IMR-90 (cell line): ENCODE measurements around the gene MYBPHL. TPM values are rescaled to one million over a fixed set of nuclear protein-coding genes. Genes with fewer than 3 reads are reported as not detected.

Source experiments
- ATAC-seq: fragments of 200-7000 bp; cut with Tn5 transposase; 2 replicates; pipeline ENCODE4 v1.9.1; 2020; ENCODE audit warnings: low read depth, mild to moderate bottlenecking, moderate library complexity
- BruUV-seq: library from RNA; stranded (reverse); fragments of 400-500 nt; replicated peaks from 2 replicates; lab custom pipeline; 2021; lab: Mats Ljungman, UMichigan
- CTCF ChIA-PET: fragments of 300-600 bp; formaldehyde crosslinking; extraction: SDS; loops from one replicate; lab custom pipeline; 2021; ENCODE audit warnings: antibody characterized with exemption; lab: Yijun Ruan, JAX
- POLR2A ChIA-PET: fragments of 300-600 bp; sonication (Branson Sonifier 250); formaldehyde crosslinking; loops from one replicate; lab custom pipeline; 2022; ENCODE audit warnings: antibody characterized with exemption; ENCODE audit not compliant: unreplicated experiment; lab: Charles Lee
- DNase-seq: peaks from one replicate; pipeline ENCODE4 v3.0.0; 2013
- H2AFZ ChIP-seq: replicated peaks from 2 replicates; pipeline ENCODE3; 2013; ENCODE audit warnings: low read length, mild to moderate bottlenecking; ENCODE audit not compliant: poor library complexity
- H2AK5ac ChIP-seq: 2 replicates; pipeline ENCODE4 v1.6.1; 2013; ENCODE audit warnings: low read depth, low read length, inconsistent platforms
- H2AK9ac ChIP-seq: replicated peaks from 2 replicates; pipeline ENCODE3; 2013; ENCODE audit warnings: mild to moderate bottlenecking, low read depth, low read length, moderate library complexity; ENCODE audit not compliant: poor library complexity
- H2BK120ac ChIP-seq: 2 replicates; pipeline ENCODE4 v1.6.1; 2013; ENCODE audit warnings: low read depth, low read length, inconsistent platforms
- H2BK15ac ChIP-seq: 3 replicates; pipeline ENCODE4 v1.6.1; 2013; ENCODE audit warnings: low read depth, low read length, inconsistent platforms
- H2BK20ac ChIP-seq: 2 replicates; pipeline ENCODE4 v1.6.1; 2013; ENCODE audit warnings: low read depth, mild to moderate bottlenecking, inconsistent platforms, low read length, moderate library complexity
- H2BK5ac ChIP-seq: 2 replicates; pipeline ENCODE4 v1.6.1; 2013; ENCODE audit warnings: mild to moderate bottlenecking, low read depth, low read length, inconsistent platforms; ENCODE audit not compliant: poor library complexity, severe bottlenecking
- H3K14ac ChIP-seq: replicated peaks from 2 replicates; pipeline ENCODE4 v1.6.1; 2013; ENCODE audit warnings: low read depth, low read length, inconsistent platforms
- H3K18ac ChIP-seq: 2 replicates; pipeline ENCODE4 v1.6.1; 2013; ENCODE audit warnings: low read depth, low read length, control low read depth
- H3K23ac ChIP-seq: 2 replicates; pipeline ENCODE4 v1.6.1; 2013; ENCODE audit warnings: low read depth, low read length, inconsistent platforms
- H3K27ac ChIP-seq: 2 replicates; pipeline ENCODE4 v1.5.1; 2013; ENCODE audit warnings: mild to moderate bottlenecking, control low read depth, low read length; ENCODE audit not compliant: insufficient read depth
- H3K27me3 ChIP-seq: 2 replicates; pipeline ENCODE4 v1.6.1; 2013; ENCODE audit warnings: low read length; ENCODE audit not compliant: control insufficient read depth, insufficient read depth
- H3K36me3 ChIP-seq: 2 replicates; pipeline ENCODE4 v1.6.1; 2013; ENCODE audit warnings: low read length, mixed read lengths; ENCODE audit not compliant: control insufficient read depth, insufficient read depth
- H3K4ac ChIP-seq: 2 replicates; pipeline ENCODE4 v1.6.1; 2013; ENCODE audit warnings: low read depth, low read length, inconsistent platforms
- H3K4me1 ChIP-seq: 2 replicates; pipeline ENCODE4 v1.6.1; 2013; ENCODE audit warnings: low read length, mixed read lengths; ENCODE audit not compliant: control insufficient read depth, insufficient read depth
- H3K4me2 ChIP-seq: 2 replicates; pipeline ENCODE4 v1.6.1; 2013; ENCODE audit warnings: low read depth, mild to moderate bottlenecking, control low read depth, low read length, moderate library complexity
- H3K4me3 ChIP-seq: 2 replicates; pipeline ENCODE4 v1.5.1; 2013; ENCODE audit warnings: low read depth, mild to moderate bottlenecking, control low read depth, low read length, moderate library complexity; ENCODE audit not compliant: insufficient read depth
- H3K56ac ChIP-seq: 2 replicates; pipeline ENCODE4 v1.6.1; 2013; ENCODE audit warnings: low read length, inconsistent platforms; ENCODE audit not compliant: insufficient read depth; ENCODE audit errors: extremely low read depth
- H3K79me1 ChIP-seq, 2 experiments: 2 replicates each; pipeline ENCODE4 v1.6.1; 2013; ENCODE audit warnings: low read length in 2 of 2, inconsistent platforms in 1 of 2, low read depth in 1 of 2
- H3K9ac ChIP-seq: 2 replicates; pipeline ENCODE4 v1.6.1; 2013; ENCODE audit warnings: low read depth, low read length, control low read depth
- H3K9me1 ChIP-seq: 2 replicates; pipeline ENCODE4 v1.6.1; 2013; ENCODE audit warnings: low read length, inconsistent platforms; ENCODE audit not compliant: insufficient read depth
- H3K9me3 ChIP-seq: 2 replicates; pipeline ENCODE4 v1.6.1; 2013; ENCODE audit warnings: low read length; ENCODE audit not compliant: control insufficient read depth, insufficient read depth
- H4K20me1 ChIP-seq: 2 replicates; pipeline ENCODE4 v1.6.1; 2013; ENCODE audit warnings: low read length, inconsistent platforms; ENCODE audit not compliant: insufficient read depth
- H4K5ac ChIP-seq: 2 replicates; pipeline ENCODE4 v1.6.1; 2013; ENCODE audit warnings: mild to moderate bottlenecking, low read depth, low read length, control low read depth
- H4K8ac ChIP-seq, 2 experiments: 2 replicates each; pipeline ENCODE4 v1.6.1; 2013; ENCODE audit warnings: low read depth in 2 of 2, low read length in 2 of 2, control low read depth in 1 of 2, inconsistent platforms in 1 of 2
- H4K91ac ChIP-seq: 2 replicates; pipeline ENCODE4 v1.6.1; 2013; ENCODE audit warnings: low read depth, low read length, inconsistent platforms; ENCODE audit not compliant: insufficient read depth
- BHLHE40 ChIP-seq: fragments of 150-350 bp; IDR thresholded peaks from 2 replicates; pipeline ENCODE4 v1.6.1; 2016; ENCODE audit warnings: mild to moderate bottlenecking, low read depth, low read length
- CEBPB ChIP-seq: IDR thresholded peaks from 2 replicates; pipeline ENCODE4 v1.6.1; 2012; ENCODE audit warnings: low read depth, low read length, improper control_type of control experiment
- CHD1 ChIP-seq: IDR thresholded peaks from 2 replicates; pipeline ENCODE4 v1.6.1; 2012; ENCODE audit warnings: low read depth, low read length, improper control_type of control experiment
- CTCF ChIP-seq: conservative IDR thresholded peaks from 2 replicates; pipeline ENCODE4 v1.5.1; 2012; ENCODE audit warnings: mild to moderate bottlenecking, low read depth, low read length, improper control_type of control experiment
- FOS ChIP-seq: fragments of 150-350 bp; IDR thresholded peaks from 2 replicates; pipeline ENCODE4 v1.6.1; 2016; ENCODE audit warnings: low read depth, low read length
- MAFK ChIP-seq: IDR thresholded peaks from 2 replicates; pipeline ENCODE4 v1.6.1; 2012; ENCODE audit warnings: low read depth, low read length, improper control_type of control experiment
- MAZ ChIP-seq: IDR thresholded peaks from 2 replicates; pipeline ENCODE4 v1.6.1; 2012; ENCODE audit warnings: low read depth, mild to moderate bottlenecking, low read length, improper control_type of control experiment, moderate library complexity, borderline replicate concordance
- MXI1 ChIP-seq: IDR thresholded peaks from 2 replicates; pipeline ENCODE4 v1.6.1; 2012; ENCODE audit warnings: low read depth, mild to moderate bottlenecking, low read length, moderate library complexity, borderline replicate concordance
- NFE2L2 ChIP-seq: fragments of 150-350 bp; IDR thresholded peaks from 2 replicates; pipeline ENCODE4 v1.6.1; 2016; ENCODE audit warnings: low read depth, mild to moderate bottlenecking, low read length
- POLR2A ChIP-seq: IDR thresholded peaks from 2 replicates; pipeline ENCODE4 v1.6.1; 2012; ENCODE audit warnings: mild to moderate bottlenecking, low read depth, low read length
- RAD21 ChIP-seq: IDR thresholded peaks from 2 replicates; pipeline ENCODE4 v1.6.1; 2012; ENCODE audit warnings: low read length, improper control_type of control experiment
- RCOR1 ChIP-seq: IDR thresholded peaks from 2 replicates; pipeline ENCODE4 v1.6.1; 2012; ENCODE audit warnings: mild to moderate bottlenecking, low read length, improper control_type of control experiment; ENCODE audit not compliant: insufficient replicate concordance
- RFX5 ChIP-seq: IDR thresholded peaks from 2 replicates; pipeline ENCODE4 v1.8.0; 2012; ENCODE audit warnings: low read depth, mild to moderate bottlenecking, low read length, moderate library complexity
- SMC3 ChIP-seq: fragments of 150-350 bp; IDR thresholded peaks from 2 replicates; pipeline ENCODE4 v1.6.1; 2016; ENCODE audit warnings: low read depth, mild to moderate bottlenecking, antibody characterized with exemption, low read length, moderate library complexity
- WGBS, 2 experiments: methylation state at CpG; one replicate each; pipeline versions ENCODE4 v1.1.5 to v1.1.7; 2013; ENCODE audit warnings: missing lambda C conversion rate in 2 of 2; ENCODE audit not compliant: insufficient read length in 1 of 2; ENCODE audit errors: extremely low coverage in 2 of 2; 5-methylcytosine and 5-hydroxymethylcytosine counted together
- dilution Hi-C: fragments of 300-500 bp; cut with HindIII; formaldehyde crosslinking; loops from one replicate; pipeline ENCODE4 v1.14.3; 2018; ENCODE audit warnings: low sequenced_read_pairs; ENCODE audit not compliant: unreplicated experiment
- in situ Hi-C: fragments of 300-500 bp; cut with MboI; formaldehyde crosslinking; loops from 3 replicates; pipeline ENCODE4 v1.14.3; 2019; ENCODE audit warnings: low sequenced_read_pairs, inconsistent platforms, mixed read lengths
- intact Hi-C: fragments of 100-400 bp; cut with micrococcal nuclease; formaldehyde crosslinking; loops from 2 replicates; pipeline ENCODE4 v1.10.0; 2022
- polyA plus RNA-seq, 3 experiments: library from polyadenylated mRNA; depleted of rRNA; stranded (reverse); fragments of >200 nt; gene quantifications; 2 replicates each; pipeline ENCODE4 v1.2.3, GENCODE V29; 2012; ENCODE audit warnings: low replicate concordance in 1 of 3
- total RNA-seq: library from RNA; depleted of rRNA; stranded (reverse); fragments of >200 nt; gene quantifications from 2 replicates; pipeline ENCODE4 v1.2.3, GENCODE V29; 2012
- TF ChIP-seq, protein P1 (sequence below): fragments of 150-350 bp; IDR thresholded peaks from 2 replicates; pipeline ENCODE4 v1.6.1; 2016; ENCODE audit warnings: low read depth, mild to moderate bottlenecking, low read length, moderate library complexity, borderline replicate concordance
- TF ChIP-seq, protein P2 (sequence below): fragments of 150-350 bp; IDR thresholded peaks from 2 replicates; pipeline ENCODE4 v1.6.1; 2017; ENCODE audit warnings: mild to moderate bottlenecking, antibody characterized with exemption, low read length, low read depth

Gene MYBPHL
- total and polyA plus RNA-seq, 2 of the 4 experiments (the other 2 are of a cell fraction): 0.07 TPM; not detected in 1

GRCh38 chr1:109350655-109351054 is 43.8 kb upstream of the MYBPHL start:
- TF ChIP-seq RCOR1: no peak
- no peak for TF ChIP-seq BHLHE40
- no peak for TF ChIP-seq POLR2A
- no peak for TF ChIP-seq CTCF
- TF ChIP-seq, protein P1, sequence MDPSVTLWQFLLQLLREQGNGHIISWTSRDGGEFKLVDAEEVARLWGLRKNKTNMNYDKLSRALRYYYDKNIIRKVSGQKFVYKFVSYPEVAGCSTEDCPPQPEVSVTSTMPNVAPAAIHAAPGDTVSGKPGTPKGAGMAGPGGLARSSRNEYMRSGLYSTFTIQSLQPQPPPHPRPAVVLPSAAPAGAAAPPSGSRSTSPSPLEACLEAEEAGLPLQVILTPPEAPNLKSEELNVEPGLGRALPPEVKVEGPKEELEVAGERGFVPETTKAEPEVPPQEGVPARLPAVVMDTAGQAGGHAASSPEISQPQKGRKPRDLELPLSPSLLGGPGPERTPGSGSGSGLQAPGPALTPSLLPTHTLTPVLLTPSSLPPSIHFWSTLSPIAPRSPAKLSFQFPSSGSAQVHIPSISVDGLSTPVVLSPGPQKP: no peak
- TF ChIP-seq CEBPB: no peak
- no peak for TF ChIP-seq SMC3
- TF ChIP-seq CHD1: no peak
- no peak for TF ChIP-seq MAZ
- no peak for TF ChIP-seq MAFK
- TF ChIP-seq NFE2L2: no peak
- TF ChIP-seq RFX5: no peak
- TF ChIP-seq MXI1: no peak
- TF ChIP-seq, protein P2, sequence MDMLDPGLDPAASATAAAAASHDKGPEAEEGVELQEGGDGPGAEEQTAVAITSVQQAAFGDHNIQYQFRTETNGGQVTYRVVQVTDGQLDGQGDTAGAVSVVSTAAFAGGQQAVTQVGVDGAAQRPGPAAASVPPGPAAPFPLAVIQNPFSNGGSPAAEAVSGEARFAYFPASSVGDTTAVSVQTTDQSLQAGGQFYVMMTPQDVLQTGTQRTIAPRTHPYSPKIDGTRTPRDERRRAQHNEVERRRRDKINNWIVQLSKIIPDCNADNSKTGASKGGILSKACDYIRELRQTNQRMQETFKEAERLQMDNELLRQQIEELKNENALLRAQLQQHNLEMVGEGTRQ: no peak
- no peak for TF ChIP-seq RAD21
- TF ChIP-seq FOS: no peak
- H3K4me2 ChIP-seq: no peak overlapping the region
- H3K4ac ChIP-seq: no peak overlapping the region
- H3K4me3 ChIP-seq: no peak overlapping the region
- H2BK120ac ChIP-seq: no peak overlapping the region
- no peak overlapping the region for H2BK15ac ChIP-seq
- H3K27me3 ChIP-seq: no peaks in the 10 kb centered on the region
- no peak overlapping the region for H2AK9ac ChIP-seq
- no peaks in the 10 kb centered on the region for H3K4me1 ChIP-seq
- ATAC-seq: no peak
- H4K91ac ChIP-seq: no peak overlapping the region
- H3K9ac ChIP-seq: no peak overlapping the region
- ChIA-PET POLR2A (no interaction called here), CTCF (no interaction called here)
- H3K18ac ChIP-seq: no peak overlapping the region
- peaks cover 0 to 10% of the 10 kb centered on the region in 2 experiments; a peak in 1 of 4 replicates for H3K79me1 ChIP-seq
- no peak overlapping the region for H4K5ac ChIP-seq
- H2AK5ac ChIP-seq: no peak overlapping the region
- dilution Hi-C loops: no loop called here
- intact Hi-C loops: loop anchor here (5.0 kb wide), 1 partner anchor 38 kb away; no protein-coding TSS in a partner anchor
- H3K23ac ChIP-seq: no peak overlapping the region
- H2BK5ac ChIP-seq: no peak overlapping the region
- H2BK20ac ChIP-seq: no peak overlapping the region
- no peak for DNase-seq
- peaks cover 21% of the 10 kb centered on the region for H3K36me3 ChIP-seq
- H3K27ac ChIP-seq: no peak overlapping the region
- no peak overlapping the region for H3K56ac ChIP-seq
- H3K9me3 ChIP-seq: no peaks in the 10 kb centered on the region
- no peaks in the 10 kb centered on the region for H4K20me1 ChIP-seq
- H2AFZ ChIP-seq: no peak overlapping the region
- H3K14ac ChIP-seq: no peak overlapping the region
- WGBS, 2 experiments: no CpG with 5 or more reads among the region's 1 CpG
- no TSS peak for BruUV-seq
- peaks cover 2% of the 10 kb centered on the region; the same call in 1 of the 2 replicates for H3K9me1 ChIP-seq
- in situ Hi-C loops: no loop called here
- no peak overlapping the region for H4K8ac ChIP-seq
